GM19468 (cell line): ENCODE results near the gene SLC2A10.

Experiments used
- ATAC-seq: cut with Tn5 transposase; IDR thresholded peaks from one replicate; pipeline ENCODE4 v1.9.1; 2021; ENCODE audit warnings: mild to moderate bottlenecking, moderate library complexity, moderate number of reproducible peaks; ENCODE audit not compliant: unreplicated experiment; ENCODE audit errors: extremely low read depth

The SLC2A10 gene

GRCh38 chr20:46758929-46759669 is 49.6 kb downstream of the SLC2A10 start:
- ATAC-seq = no peak

GRCh38 chr20:46761566-46761965 is 52.1 kb downstream of the SLC2A10 start:
- no peak for ATAC-seq

GRCh38 chr20:46764068-46764467 is 54.6 kb downstream of the SLC2A10 start:
- no peak for ATAC-seq

- ATAC-seq = no peak
Measured at GRCh38 chr20:46765506-46766120, 56.2 kb downstream of the SLC2A10 start.

- ATAC-seq = no peak
Measured at GRCh38 chr20:46767127-46767761, 57.8 kb downstream of the SLC2A10 start.

GRCh38 chr20:46770330-46771194 is 61.1 kb downstream of the SLC2A10 start:
- ATAC-seq = no peak

GRCh38 chr20:46771195-46771588 is 61.7 kb downstream of the SLC2A10 start:
- ATAC-seq = no peak

- ATAC-seq = no peak
Measured at GRCh38 chr20:46772901-46773300, 63.5 kb downstream of the SLC2A10 start.

GRCh38 chr20:46773680-46774079 is 64.2 kb downstream of the SLC2A10 start:
- no peak for ATAC-seq

- no peak for ATAC-seq
Measured at GRCh38 chr20:46774236-46774635, 64.8 kb downstream of the SLC2A10 start.

GRCh38 chr20:46774943-46775560 is 65.6 kb downstream of the SLC2A10 start:
- no peak for ATAC-seq

GRCh38 chr20:46775806-46776205 is 66.4 kb downstream of the SLC2A10 start:
- no peak for ATAC-seq

GRCh38 chr20:46777331-46777730 is 67.9 kb downstream of the SLC2A10 start:
- ATAC-seq = no peak

GRCh38 chr20:46779831-46780230 is 70.4 kb downstream of the SLC2A10 start:
- no peak for ATAC-seq

- no peak for ATAC-seq
Measured at GRCh38 chr20:46784436-46785127, 75.1 kb downstream of the SLC2A10 start.
